Karpas-422 (cell line): ENCODE measurements around the gene INSYN1. TPM values are rescaled to one million over a fixed set of nuclear protein-coding genes. Genes with fewer than 3 reads are reported as not detected.
A peak's percentile ranks its signal among the peaks of the same experiment; 100 is the strongest.
"Not testable (repeated sequence)": the region's sequence is repeated elsewhere in the genome, so short reads cannot be mapped to it uniquely, and the experiment has no call there.

Experiments
- DNase-seq: peaks from one replicate; pipeline ENCODE4 v3.0.0-alpha.2; 2015
- H2AFZ ChIP-seq: fragments of 200-600 bp; sonication (generic); 2 replicates; pipeline ENCODE4 v1.6.1; 2014; ENCODE audit warnings: antibody characterized with exemption, low read length, mixed read lengths
- H3K27ac ChIP-seq: fragments of 200-600 bp; sonication (generic); 2 replicates; pipeline ENCODE4 v1.5.1; 2014; ENCODE audit warnings: mild to moderate bottlenecking, low read length, moderate library complexity
- H3K27me3 ChIP-seq: fragments of 200-600 bp; sonication (generic); 2 replicates; pipeline ENCODE4 v1.6.1; 2014; ENCODE audit warnings: low read length, mixed read lengths
- H3K36me3 ChIP-seq: fragments of 200-600 bp; sonication (generic); 2 replicates; pipeline ENCODE4 v1.6.1; 2014; ENCODE audit warnings: low read length, mixed read lengths; ENCODE audit not compliant: insufficient read depth
- H3K4me1 ChIP-seq: fragments of 200-600 bp; sonication (generic); 2 replicates; pipeline ENCODE4 v1.6.1; 2014; ENCODE audit warnings: mild to moderate bottlenecking, low read length, mixed read lengths
- H3K4me2 ChIP-seq: fragments of 200-600 bp; sonication (generic); 2 replicates; pipeline ENCODE4 v1.6.1; 2014; ENCODE audit warnings: low read length, low read depth, mild to moderate bottlenecking; ENCODE audit not compliant: poor library complexity, severe bottlenecking
- H3K4me3 ChIP-seq: fragments of 200-600 bp; sonication (generic); 2 replicates; pipeline ENCODE4 v1.5.1; 2014; ENCODE audit warnings: mild to moderate bottlenecking, antibody characterized with exemption, low read length, mixed read lengths
- H3K79me2 ChIP-seq: fragments of 200-600 bp; sonication (generic); 2 replicates; pipeline ENCODE4 v1.6.1; 2014; ENCODE audit warnings: mild to moderate bottlenecking, low read length, mixed read lengths
- H3K9ac ChIP-seq: fragments of 200-600 bp; sonication (generic); 2 replicates; pipeline ENCODE4 v1.6.0; 2014; ENCODE audit warnings: low read length
- H3K9me2 ChIP-seq: fragments of 200-600 bp; sonication (generic), shearing (Covaris generic); replicated peaks from 2 replicates; pipeline ENCODE4 v1.6.0; 2014; ENCODE audit warnings: mild to moderate bottlenecking, low read length, moderate library complexity; ENCODE audit not compliant: insufficient read depth
- H3K9me3 ChIP-seq: fragments of 300-700, 200-600 bp; sonication (generic); 2 replicates; pipeline ENCODE4 v1.6.1; 2014; ENCODE audit warnings: low read length, mixed read lengths
- H4K20me1 ChIP-seq: fragments of 200-600 bp; sonication (generic); 2 replicates; pipeline ENCODE4 v1.6.1; 2014; ENCODE audit warnings: mild to moderate bottlenecking, antibody characterized with exemption, low read length, low read depth; ENCODE audit not compliant: insufficient read depth
- total RNA-seq: library from RNA; depleted of rRNA; stranded (reverse); fragments of >200 nt; shearing (Covaris generic); gene quantifications from 2 replicates; pipeline ENCODE4 v1.2.3, GENCODE V29; 2014; ENCODE audit warnings: low replicate concordance

Gene INSYN1
- total RNA-seq, 1 experiment from 2014 or later = not detected

- Histone ChIP-seq H4K20me1 (no peaks in the 10 kb centered on the region), H3K36me3 (no peaks in the 10 kb centered on the region), H3K27me3 (no peaks in the 10 kb centered on the region), H3K79me2 (no peaks in the 10 kb centered on the region), H3K9ac (no peak overlapping the region), H3K4me3 (no peak overlapping the region), H3K4me1 (no peaks in the 10 kb centered on the region), H3K4me2 (no peak overlapping the region), H2AFZ (no peak overlapping the region), H3K9me3 (no peaks in the 10 kb centered on the region), H3K27ac (no peak overlapping the region), H3K9me2 (no peaks in the 10 kb centered on the region)
- no peak for DNase-seq
These were observed 42.8 kb downstream of the INSYN1 start for GRCh38 chr15:73710321-73710720.

GRCh38 chr15:73709686-73710085 is 43.5 kb downstream of the INSYN1 start:
- Histone ChIP-seq H4K20me1 (no peaks in the 10 kb centered on the region), H3K36me3 (no peaks in the 10 kb centered on the region), H3K27me3 (no peaks in the 10 kb centered on the region), H3K9me3 (no peaks in the 10 kb centered on the region), H3K27ac (no peak overlapping the region), H2AFZ (no peak overlapping the region), H3K4me3 (no peak overlapping the region), H3K9ac (no peak overlapping the region), H3K9me2 (no peaks in the 10 kb centered on the region), H3K4me1 (no peaks in the 10 kb centered on the region), H3K4me2 (no peak overlapping the region), H3K79me2 (no peaks in the 10 kb centered on the region)
- DNase-seq = no peak

GRCh38 chr15:73709241-73709640 is 43.9 kb downstream of the INSYN1 start:
- DNase-seq = no peak
- Histone ChIP-seq H3K9me3 (no peaks in the 10 kb centered on the region), H3K36me3 (no peaks in the 10 kb centered on the region), H3K4me1 (no peaks in the 10 kb centered on the region), H3K79me2 (no peaks in the 10 kb centered on the region), H3K9ac (no peak overlapping the region), H3K27ac (no peak overlapping the region), H3K9me2 (no peaks in the 10 kb centered on the region), H3K4me2 (no peak overlapping the region), H2AFZ (no peak overlapping the region), H3K27me3 (no peaks in the 10 kb centered on the region), H4K20me1 (no peaks in the 10 kb centered on the region), H3K4me3 (no peak overlapping the region)

GRCh38 chr15:73708691-73709090 is 44.5 kb downstream of the INSYN1 start:
- Histone ChIP-seq H2AFZ (no peak overlapping the region), H3K79me2 (no peaks in the 10 kb centered on the region)

GRCh38 chr15:73704869-73705645 is 48.1 kb downstream of the INSYN1 start:
- H4K20me1 ChIP-seq = no peaks in the 10 kb centered on the region
- H3K9me2 ChIP-seq = no peaks in the 10 kb centered on the region
- no peak overlapping the region for H2AFZ ChIP-seq
- no peaks in the 10 kb centered on the region for H3K36me3 ChIP-seq
- no peaks in the 10 kb centered on the region for H3K79me2 ChIP-seq
- no peaks in the 10 kb centered on the region for H3K4me1 ChIP-seq
- no peaks in the 10 kb centered on the region for H3K9me3 ChIP-seq
- no peak overlapping the region for H3K9ac ChIP-seq
- no peak overlapping the region for H3K4me2 ChIP-seq
- peak; percentile 89 for DNase-seq
- no peak overlapping the region for H3K4me3 ChIP-seq
- no peak overlapping the region for H3K27ac ChIP-seq
- H3K27me3 ChIP-seq = no peaks in the 10 kb centered on the region

More at GRCh38 chr15:73708691-73709090, 44.5 kb downstream of the INSYN1 start:
- Histone ChIP-seq H3K9ac (no peak overlapping the region), H3K27ac (no peak overlapping the region), H3K9me2 (no peaks in the 10 kb centered on the region), H3K9me3 (no peaks in the 10 kb centered on the region), H3K4me3 (no peak overlapping the region), H3K4me2 (no peak overlapping the region), H3K4me1 (no peaks in the 10 kb centered on the region), H4K20me1 (no peaks in the 10 kb centered on the region), H3K36me3 (no peaks in the 10 kb centered on the region), H3K27me3 (no peaks in the 10 kb centered on the region)
- no peak for DNase-seq

GRCh38 chr15:73704142-73704868 is 48.8 kb downstream of the INSYN1 start:
- DNase-seq = not testable (repeated sequence)

GRCh38 chr15:73703601-73704000 is 49.5 kb downstream of the INSYN1 start:
- not testable (repeated sequence) for H3K4me1 ChIP-seq, H3K9me3 ChIP-seq, H3K4me2 ChIP-seq, H3K27me3 ChIP-seq, H3K9ac ChIP-seq, H3K36me3 ChIP-seq, DNase-seq, H3K79me2 ChIP-seq, H2AFZ ChIP-seq, H4K20me1 ChIP-seq, H3K27ac ChIP-seq, H3K4me3 ChIP-seq, H3K9me2 ChIP-seq

More at GRCh38 chr15:73704142-73704868, 48.8 kb downstream of the INSYN1 start:
- H3K4me1 ChIP-seq, H4K20me1 ChIP-seq, H3K9me2 ChIP-seq, H3K27ac ChIP-seq, H2AFZ ChIP-seq, H3K9ac ChIP-seq, H3K27me3 ChIP-seq, H3K36me3 ChIP-seq, H3K4me2 ChIP-seq, H3K9me3 ChIP-seq, H3K4me3 ChIP-seq, H3K79me2 ChIP-seq: not testable (repeated sequence)

- H3K9me3 ChIP-seq, H3K4me1 ChIP-seq, H3K79me2 ChIP-seq, H3K4me3 ChIP-seq, H3K36me3 ChIP-seq, H2AFZ ChIP-seq, H3K9me2 ChIP-seq, H3K4me2 ChIP-seq, DNase-seq, H3K27ac ChIP-seq, H3K9ac ChIP-seq, H3K27me3 ChIP-seq, H4K20me1 ChIP-seq: not testable (repeated sequence)
These were observed 50.6 kb downstream of the INSYN1 start for GRCh38 chr15:73702311-73703239.
